Measurements from ENCODE around the gene MAD1L1. TPM values are rescaled to one million over a fixed set of nuclear protein-coding genes. Genes with fewer than 3 reads are reported as not detected.

Gene MAD1L1
- total RNA-seq, 1 experiment from 2014 or later = 38.5 TPM

GRCh38 chr7:1770331-1770730 lies 462.4 kb downstream of the MAD1L1 start:
- TF ChIP-seq MAX (IDR thresholded peaks at IDR 0.05) (no peak), TCF7L2 (IDR thresholded peaks at IDR 0.05; ENCODE audit: borderline replicate concordance, extremely low read depth, insufficient read depth, insufficient read length) (no peak), POLR2AphosphoS5 (IDR thresholded peaks at IDR 0.05; ENCODE audit: low read depth, low read length) (no peak), FOSL1 (IDR thresholded peaks at IDR 0.05; ENCODE audit: low read depth) (no peak), ZFX (IDR thresholded peaks at IDR 0.05) (no peak), CEBPB (IDR thresholded peaks at IDR 0.05; ENCODE audit: low read depth) (no peak), EZH2phosphoT487 (IDR thresholded peaks at IDR 0.05; ENCODE audit: borderline replicate concordance) (no peak), CTCF (IDR thresholded peaks at IDR 0.05 in 2 of 3, conservative IDR thresholded peaks at IDR 0.05 in 1 of 3; ENCODE audit: borderline replicate concordance in 1 of 3, insufficient read depth in 1 of 3, low read depth in 2 of 3, low read length in 2 of 3) (no peak), EGR1 (IDR thresholded peaks at IDR 0.05; ENCODE audit: low read depth) (no peak)
- Histone ChIP-seq H3K9me2 (ENCODE audit: insufficient read depth) (no peaks in the 10 kb centered on the region), H3K79me2 (ENCODE audit: insufficient read depth, low read length) (no peaks in the 10 kb centered on the region), H3K36me3 (ENCODE audit: control insufficient read depth in 1 of 2, insufficient read depth in 2 of 2, low read length in 2 of 2) (no peaks in the 10 kb centered on the region), H3K27ac (ENCODE audit: low read depth, low read length) (no peak overlapping the region), H3K4me2 (ENCODE audit: low read length) (no peak overlapping the region), H3K9me3 (ENCODE audit: control insufficient read depth in 1 of 2, insufficient read depth in 1 of 2, low read depth in 1 of 2, low read length in 2 of 2) (no peaks in the 10 kb centered on the region), H3K27me3 (ENCODE audit: insufficient read depth, low read length) (no peaks in the 10 kb centered on the region), H3K4me3 (replicated peaks in 1 of 2; ENCODE audit: low read depth in 1 of 2, low read length in 2 of 2) (no peak overlapping the region), H3K4me1 (ENCODE audit: control insufficient read depth in 1 of 2, insufficient read depth in 2 of 2, low read length in 2 of 2) (no peaks in the 10 kb centered on the region), H4K20me1 (ENCODE audit: insufficient read depth) (no peaks in the 10 kb centered on the region), H2AFZ (ENCODE audit: low read depth, low read length, poor library complexity, severe bottlenecking) (no peak overlapping the region), H3K9ac (ENCODE audit: low read length) (no peak overlapping the region)
- RAD21 ChIA-PET (ENCODE audit: low non-redundant PET in 1 of 2, low total read pairs in 2 of 2, uncharacterized antibody in 2 of 2, unreplicated experiment in 2 of 2) = no interaction called here
- intact Hi-C loops (cut with micrococcal nuclease) = no loop called here
- ATAC-seq = no peak
- CTCF ChIA-PET = no interaction called here
- BruUV-seq (replicated peaks) = no TSS peak
- DNase-seq (ENCODE audit: low read depth, low spot score) = no peak
- POLR2A ChIA-PET = no interaction called here
